Measurements from ENCODE around the gene ALDH1A2. TPM values are rescaled to one million over a fixed set of nuclear protein-coding genes. Genes with fewer than 3 reads are reported as not detected.
A peak's percentile ranks its signal among the peaks of the same experiment; 100 is the strongest.

The ALDH1A2 gene
- total RNA-seq, 1 donor from 2014 or later = 8.4 TPM

DNA sequence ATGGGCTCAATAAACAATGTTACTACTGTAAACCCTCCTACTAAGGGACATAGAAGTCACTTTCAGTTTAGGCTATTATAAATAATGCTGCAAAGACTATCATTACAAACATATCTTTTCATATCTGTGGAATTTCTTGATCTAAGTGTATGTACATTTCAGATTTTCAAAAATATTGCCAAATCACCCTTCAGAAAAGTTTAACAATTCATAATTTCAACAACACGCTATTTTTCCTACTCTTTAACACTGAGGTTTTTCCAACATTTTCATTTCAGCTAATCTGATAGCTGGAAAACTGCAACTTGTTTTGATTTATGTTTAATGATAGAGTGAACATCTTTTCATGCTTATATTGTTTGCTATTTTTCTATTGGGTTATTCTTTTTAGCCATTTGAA, 69.0 kb downstream of the ALDH1A2 start:
- no peak for DNase-seq (ENCODE audit: low spot score)

DNA sequence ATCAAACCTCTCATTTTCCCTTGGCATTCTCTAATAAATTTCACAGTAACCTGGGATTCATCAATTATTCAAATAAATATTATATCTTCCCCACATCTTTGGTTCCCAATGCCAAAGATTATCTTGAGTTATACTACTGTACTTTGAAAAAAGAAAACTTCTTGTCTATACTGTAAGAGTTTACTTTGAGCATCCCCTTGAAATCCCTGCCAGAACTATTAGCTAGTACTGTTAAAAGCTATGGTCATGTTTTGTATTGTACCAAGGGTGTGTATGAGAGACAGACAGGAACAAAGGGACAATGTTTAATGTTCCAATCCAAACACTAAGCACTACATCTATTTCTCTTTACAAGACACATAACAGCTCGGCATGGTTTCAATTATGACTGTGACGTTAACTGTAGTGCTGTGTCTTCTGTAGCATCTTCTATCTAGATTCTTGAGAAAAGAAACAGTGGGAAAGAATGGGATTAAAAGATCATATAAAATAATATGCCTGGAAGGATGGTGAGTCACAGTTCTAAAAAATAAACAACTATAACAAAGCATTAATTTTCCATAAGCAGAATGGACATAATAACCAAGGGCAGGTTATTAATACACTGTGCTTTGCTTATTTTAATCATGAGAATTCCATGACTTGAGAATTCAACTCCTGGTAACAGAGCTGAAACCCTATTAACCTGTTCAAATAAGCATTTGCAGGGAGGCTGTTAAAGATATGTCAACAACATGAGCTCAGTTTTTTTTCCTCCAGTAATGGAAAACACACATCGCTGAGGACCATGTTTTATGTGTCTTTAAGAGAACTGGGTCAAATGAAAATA, 71.1 kb downstream of the ALDH1A2 start:
- no peak for DNase-seq (ENCODE audit: low spot score)

DNA sequence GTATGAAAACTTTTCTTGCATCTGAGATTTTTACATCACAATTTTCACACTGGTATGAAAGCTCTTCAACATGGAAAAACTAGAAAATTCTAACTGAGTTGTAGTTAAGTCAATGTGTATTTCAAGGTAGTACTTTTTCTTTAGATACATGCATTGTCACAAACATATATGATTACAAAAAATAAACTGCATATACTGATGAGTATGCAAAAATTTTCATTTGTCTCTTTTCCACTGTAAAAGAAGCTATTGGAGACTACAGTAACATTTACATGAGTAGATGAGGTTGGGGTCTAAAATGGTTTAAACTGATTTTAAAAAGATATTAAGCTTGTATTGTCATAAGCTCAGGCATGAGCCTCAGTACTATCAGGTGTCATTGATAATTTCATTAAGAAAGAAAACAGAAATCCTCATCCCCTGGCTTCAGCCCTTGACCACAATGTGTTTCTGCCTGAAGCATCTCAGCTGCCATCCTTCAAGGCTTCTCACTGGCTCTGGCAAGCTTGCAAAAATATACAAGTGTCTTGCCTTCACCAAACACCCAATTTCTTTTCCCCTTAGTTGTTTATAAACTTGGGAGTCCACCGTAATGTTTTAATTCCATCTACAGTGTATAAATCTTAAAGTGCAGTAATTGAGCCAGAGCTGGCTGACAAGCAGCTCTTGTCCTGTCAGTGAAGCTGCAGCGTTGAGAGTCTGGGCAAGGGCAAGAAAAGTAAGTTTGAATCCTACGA, 71.9 kb downstream of the ALDH1A2 start:
- no peak for DNase-seq (ENCODE audit: low spot score)

DNA sequence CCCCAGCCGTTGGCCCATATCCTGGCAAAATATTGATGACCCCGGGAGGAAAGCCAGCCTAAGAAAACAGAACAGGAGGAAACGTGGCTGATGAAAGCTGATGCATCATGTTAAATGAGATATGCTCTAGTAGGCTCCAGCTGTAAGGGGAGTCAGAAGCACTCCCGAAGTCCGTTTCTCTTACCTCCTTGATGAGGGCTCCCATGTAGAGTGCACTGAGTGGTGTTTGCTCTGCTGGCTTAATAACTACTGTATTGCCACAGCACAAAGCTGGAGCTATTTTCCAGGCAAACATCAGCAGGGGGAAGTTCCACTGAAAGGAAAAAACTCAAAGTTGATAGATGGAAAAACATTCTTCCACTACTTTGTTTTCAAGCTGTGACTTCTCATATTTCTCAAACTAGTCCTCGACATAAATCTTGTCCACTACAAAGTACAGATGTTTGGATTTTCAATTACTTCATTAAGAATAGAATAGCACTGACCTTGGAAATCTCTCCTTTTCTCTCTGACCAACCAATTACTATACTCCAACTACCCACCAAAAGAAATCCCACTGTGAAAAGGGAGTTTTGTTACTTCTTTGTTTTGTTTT, 72.7 kb downstream of the ALDH1A2 start:
- no peak for DNase-seq (ENCODE audit: low spot score)

DNA sequence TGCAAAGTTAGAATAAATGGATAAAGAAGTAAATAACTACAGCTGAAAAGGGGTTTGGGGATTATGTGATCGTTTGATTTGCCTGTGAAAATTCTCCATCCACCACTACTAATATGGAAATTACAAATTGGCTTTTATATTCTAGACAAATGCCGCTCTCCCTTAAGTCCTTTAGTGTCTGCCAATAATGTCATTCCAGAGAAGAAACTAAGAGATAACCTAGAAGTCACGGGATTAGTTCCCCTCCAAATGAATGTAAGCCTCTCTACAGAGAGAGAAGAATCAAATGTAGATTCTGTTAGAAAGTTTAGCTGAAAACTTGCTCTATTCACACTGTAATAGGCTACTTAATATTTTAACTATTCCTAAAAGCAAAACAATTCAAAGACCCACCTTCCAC, 92.0 kb downstream of the ALDH1A2 start:
- no peak for DNase-seq (ENCODE audit: low spot score)

DNA sequence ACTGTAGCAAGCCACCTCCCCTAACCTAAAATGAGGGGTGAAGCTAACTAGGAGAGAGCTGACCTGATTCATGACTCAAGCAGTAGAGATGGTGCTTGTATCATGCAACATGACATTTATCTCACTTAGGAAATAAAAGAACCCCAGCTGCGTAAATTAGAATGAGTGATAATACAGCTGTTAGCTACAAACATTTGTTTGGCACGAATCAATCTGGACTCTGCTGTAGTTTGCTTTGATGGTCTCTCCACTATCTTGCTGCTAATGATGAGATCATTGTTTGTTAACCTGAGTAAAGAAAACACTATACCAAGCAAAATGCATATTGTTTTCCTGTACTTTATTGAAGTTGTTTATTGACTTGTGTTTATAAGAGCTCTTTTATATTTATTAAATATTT, 92.6 kb downstream of the ALDH1A2 start:
- DNase-seq (ENCODE audit: low spot score) = no peak

DNA sequence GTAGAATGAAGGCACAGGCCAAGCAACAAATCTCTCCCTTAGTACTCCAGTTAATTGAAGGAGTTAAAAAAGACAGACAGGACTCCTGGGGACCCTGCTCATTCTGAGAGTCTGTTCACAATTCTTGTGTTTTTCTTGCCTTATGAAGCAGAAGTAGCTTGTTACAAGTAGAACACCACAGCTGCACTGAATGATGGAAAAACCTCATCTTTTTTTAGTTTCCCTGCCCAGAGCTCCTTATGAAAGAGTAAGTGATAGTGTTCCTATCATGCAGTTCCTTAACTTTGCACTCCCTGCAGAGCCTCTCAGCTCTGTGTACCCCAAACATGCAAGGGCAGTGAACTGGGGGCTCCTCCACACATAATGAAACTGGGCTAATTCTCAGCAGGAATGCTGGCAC, 95.5 kb downstream of the ALDH1A2 start:
- DNase-seq (ENCODE audit: low spot score) = no peak

DNA sequence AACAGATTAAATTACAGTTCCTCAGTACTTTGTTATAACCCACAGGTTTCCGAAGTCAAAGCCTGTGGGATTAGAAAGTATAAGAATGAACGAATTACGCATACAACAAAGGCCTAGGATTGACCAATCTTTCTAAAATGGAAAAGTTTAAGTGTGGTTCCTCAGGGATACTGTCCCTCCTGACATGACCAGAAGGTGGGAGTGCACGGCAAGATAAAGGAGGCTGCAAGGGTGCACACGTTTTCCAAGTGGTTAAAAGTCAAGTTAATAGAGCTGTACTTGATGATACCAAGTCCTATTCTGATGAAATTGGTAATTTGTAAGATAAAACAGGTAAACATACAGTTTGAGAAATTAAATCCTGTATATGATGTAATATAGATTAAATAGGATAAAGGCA, 96.2 kb downstream of the ALDH1A2 start:
- no peak for DNase-seq (ENCODE audit: low spot score)

DNA sequence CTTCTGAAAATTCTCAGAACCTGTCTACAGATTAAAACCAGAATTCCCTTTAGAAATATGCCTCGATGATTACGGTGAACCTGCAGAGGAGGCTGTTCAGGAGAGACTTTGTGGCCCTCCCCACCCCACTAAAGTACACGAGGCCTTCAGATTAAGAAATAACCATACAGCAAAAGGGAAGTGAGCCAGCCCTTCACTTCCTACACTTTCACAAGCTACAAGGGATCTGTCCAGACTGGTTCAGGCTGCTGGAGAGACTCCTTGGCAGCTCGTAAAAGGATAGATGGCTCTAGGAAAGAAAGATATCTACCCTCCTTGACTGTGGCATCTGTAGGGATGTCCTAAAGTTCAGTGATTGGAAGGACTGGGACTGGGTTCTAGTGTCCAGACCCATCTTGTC, 102.6 kb downstream of the ALDH1A2 start:
- DNase-seq (ENCODE audit: low spot score) = no peak

DNA sequence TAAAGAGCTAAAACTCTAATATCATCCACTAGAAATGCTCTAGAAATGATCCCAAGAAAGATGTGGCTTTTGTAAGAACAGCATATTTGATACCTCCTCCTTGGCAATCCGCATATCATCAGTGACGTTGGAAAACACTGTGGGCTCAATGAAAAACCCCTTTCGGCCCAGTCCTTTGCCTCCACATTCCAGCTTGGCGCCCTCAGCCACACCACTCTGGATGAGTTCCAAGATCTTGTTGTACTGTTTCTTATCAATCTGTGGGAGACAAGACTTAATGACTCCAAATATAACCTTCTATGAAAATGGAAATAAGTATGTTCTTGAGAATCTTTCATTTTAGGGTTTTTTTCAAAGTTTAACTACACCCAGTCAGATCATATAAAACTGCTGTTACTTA, 103.6 kb downstream of the ALDH1A2 start:
- peak; percentile 33 for DNase-seq (ENCODE audit: low spot score)

DNA sequence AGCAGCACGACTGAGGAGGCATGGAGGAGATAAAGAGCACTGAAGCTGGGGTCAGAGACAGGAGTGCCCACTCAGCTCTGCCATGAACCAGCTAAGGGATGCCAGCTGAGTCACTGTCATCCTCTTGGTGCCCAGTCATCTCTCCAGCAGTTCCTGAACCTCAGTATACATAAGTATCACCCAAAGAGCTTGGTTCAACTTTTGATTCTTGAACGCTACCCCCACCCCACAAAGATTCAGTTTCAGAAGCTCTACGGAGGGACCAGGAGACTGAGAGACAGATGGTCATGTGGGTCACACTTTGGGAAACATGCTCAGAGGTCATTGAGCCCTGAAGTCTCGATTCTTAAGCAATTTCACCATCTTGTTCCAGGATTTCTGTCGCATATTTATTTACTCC, 108.4 kb downstream of the ALDH1A2 start:
- DNase-seq (ENCODE audit: low spot score) = no peak

DNA sequence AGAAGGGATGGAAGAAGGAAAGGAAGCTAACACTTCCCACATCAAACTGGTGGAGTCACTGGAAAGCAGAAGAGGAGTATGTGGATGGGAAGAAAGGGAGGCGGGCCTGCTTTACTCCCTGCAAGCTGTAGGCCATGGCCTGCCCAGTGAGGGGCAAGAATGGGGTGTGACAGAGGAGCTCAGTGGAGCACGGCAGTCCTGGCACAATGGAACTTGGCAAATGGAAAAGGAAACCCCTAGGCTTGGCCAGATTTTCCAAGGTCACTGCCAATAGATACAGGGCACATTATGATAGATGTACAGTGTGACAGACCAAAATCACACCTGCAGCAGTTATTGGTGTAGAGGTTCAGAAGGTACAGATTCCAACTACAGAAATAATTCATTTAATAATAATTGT, 111.6 kb downstream of the ALDH1A2 start:
- DNase-seq (ENCODE audit: low spot score) = no peak

DNA sequence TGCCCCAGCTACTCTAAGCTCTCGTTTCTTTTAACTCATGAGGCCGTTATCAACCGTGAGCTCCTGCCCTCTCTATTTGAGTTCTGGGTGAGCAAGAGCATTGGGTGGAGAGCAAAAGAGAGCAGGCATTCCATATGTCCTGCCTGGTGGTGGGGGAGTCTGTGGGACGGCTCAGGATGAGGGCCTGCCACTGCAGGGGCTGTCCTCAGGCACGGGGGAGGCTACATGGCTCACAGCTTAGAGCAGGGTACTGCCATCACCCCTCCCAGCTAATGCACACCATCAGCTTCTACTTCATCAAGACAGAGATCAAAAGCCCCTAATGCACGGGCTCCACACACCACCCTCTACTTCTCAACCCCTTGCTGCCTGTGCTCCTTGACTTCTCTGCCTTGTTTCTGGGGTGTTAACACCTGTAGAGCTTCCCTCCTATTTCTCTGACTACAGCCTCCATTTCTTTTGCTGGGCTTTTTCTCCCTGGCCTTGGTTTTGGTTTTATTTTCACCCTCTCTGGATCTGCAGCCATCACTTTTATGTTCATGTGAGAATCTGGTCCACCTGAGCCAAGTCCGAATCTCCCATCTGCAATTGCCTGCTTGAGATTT, 114.1 kb downstream of the ALDH1A2 start:
- no peak for DNase-seq (ENCODE audit: low spot score)

DNA sequence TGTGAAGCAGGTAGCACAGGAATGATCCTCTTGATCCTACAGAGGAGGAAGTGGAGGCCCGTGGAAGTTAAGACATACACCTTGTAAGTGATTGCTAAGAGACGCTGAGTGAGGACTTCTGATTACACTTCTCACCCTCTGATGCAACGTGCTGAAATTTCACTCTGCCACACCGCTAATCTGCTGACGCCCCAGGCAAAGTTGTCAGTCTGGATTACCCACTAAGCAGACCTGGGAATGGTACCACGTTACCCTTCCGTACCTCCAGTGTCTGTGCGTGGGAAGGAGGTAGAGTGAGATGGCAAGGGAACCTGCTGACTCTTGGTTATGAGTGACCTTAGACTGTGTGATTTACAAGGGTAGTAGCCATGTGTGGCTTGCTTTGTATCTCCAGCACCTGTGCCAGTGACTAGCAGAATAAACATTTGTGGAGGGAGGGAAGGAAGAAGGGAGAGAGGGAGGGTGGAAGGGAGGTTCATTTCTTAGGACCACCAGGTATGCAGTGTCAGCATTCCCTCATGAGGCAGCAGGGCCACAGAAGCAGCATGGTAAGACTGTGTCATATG, 115.0 kb downstream of the ALDH1A2 start:
- no peak for DNase-seq (ENCODE audit: low spot score)

DNA sequence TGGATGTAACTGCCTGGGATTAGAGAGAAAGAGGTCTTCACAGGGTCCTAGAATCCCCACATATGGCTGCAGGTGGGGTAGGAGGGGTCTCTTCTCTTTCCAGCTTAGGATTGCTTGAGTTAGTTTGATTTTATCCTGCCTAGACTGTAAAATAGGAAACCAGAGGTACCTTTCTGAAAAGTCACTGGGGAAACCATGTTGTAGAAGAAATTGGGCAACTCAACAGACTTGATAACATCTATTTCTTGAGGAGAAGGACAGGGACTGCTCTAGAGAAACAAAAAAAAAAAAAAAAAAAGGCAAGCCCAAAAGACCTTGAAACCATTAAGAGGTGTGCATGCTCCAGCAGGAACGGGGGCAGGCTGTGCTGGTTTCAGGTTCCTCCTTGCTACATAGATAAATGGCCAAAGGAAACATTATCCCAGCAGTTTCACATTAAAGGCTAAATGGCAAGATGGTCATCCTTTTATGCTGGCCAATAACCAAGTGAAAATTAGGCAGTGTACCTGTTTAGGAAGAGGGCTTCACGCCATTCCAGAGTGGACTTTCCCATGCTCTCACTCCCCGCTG, 116.1 kb downstream of the ALDH1A2 start:
- DNase-seq (ENCODE audit: low spot score) = no peak

DNA sequence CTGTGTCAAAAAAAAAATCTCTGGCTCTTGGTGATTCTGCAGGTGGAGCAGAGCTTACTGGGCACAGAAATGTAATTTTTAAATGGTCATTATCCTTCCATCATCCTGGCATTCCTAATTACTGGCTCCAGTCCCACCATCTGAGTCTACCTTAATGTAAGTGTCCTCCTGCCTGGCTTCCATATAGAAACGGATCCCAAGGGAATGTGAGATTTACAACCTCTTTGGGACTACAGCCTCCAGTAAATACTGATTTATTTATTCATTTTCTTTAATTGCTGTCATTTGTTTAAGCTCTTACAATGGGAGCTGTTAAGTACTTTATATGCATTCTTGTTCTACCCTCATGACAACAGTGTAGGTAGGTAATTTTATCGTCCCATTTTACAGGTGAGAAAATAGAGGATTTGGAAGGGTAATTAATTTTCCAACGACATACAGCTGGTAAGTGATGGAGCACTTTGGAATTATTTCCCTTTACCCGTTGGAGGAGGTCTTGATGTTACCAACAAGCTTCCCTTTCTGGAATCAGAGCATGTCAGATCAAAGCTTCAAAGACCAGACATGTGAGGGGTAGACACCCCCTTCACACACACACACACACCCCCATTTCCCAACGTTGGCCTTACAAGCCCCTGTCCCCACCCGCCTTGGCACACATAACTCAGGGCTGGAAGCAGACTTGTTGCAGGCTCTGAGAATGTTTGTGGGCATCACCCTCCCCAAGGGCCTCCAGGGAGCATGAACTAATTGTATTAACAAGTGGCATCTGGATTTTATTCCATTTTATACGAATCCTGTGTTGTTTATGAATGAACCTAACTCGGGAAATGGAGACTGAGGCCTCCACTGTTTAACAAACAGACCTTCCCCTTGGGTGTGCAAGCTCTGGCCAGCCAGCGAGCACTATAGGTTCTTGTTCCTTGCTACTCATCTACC, 116.9 kb downstream of the ALDH1A2 start:
- DNase-seq (ENCODE audit: low spot score) = no peak

DNA sequence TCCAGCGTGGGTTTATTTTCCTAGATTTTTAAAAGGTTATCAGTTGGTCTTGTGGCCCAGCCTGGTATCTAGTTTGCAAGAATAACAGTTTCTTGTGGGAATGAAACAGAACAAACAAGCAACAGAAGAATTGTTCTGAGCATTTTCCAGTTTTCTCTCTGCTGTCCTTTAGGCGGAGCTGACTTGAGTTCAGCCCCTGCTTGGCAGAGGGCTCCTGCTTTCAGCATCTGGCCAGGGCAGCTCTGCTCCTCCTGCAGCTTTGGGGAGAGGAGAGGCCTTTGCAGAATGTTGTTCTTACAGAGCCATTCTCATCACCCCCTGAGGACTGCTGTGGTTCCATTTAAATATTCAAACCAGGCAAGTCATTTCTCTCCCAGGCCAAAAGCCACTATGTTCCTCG, 117.7 kb downstream of the ALDH1A2 start:
- peak; percentile 52 for DNase-seq (ENCODE audit: low spot score)

DNA sequence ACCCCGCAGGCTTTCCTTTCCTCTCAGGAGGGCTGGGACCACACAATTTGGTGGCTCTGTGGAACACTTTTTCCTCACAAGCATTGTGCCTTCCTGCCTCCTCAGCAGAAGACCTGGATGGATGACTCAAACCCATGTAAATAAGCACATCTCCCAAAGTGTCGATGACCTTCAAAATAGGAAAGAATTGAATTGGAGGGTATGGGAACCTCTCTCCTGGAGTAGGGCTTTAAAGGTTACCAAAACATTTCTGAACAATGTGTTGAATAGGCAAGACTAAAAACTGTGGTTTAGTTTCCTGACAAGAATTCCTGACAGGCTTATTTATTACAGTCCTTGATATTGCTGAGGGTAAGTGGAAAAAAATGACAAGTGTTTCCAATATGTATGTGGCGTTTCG, 118.2 kb downstream of the ALDH1A2 start:
- no peak for DNase-seq (ENCODE audit: low spot score)

DNA sequence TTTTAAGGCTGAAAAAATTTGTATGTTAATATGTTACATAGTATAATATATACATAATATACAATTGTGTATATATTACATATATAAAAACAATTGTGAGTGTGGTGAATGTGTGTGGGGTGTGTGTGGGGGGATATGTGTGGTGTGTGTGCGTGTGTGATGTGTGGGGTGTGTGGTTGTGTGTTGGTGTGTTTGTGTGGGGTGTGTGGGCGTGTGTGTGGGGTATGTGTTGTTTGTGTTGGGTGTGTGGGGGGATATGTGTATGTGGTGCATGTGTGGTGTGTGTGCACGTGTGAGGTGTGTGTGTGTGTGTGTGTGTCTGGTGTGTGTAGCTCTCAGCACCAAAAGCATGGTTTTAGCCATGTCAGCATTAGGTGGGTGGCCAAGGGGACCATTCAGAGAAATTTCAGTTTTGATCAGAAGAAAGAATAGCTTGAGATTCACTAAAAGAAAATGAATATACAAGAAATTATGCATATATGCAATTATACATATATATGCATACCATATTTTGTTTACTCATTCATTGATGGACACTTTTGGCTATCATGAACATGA, 118.9 kb downstream of the ALDH1A2 start:
- DNase-seq (ENCODE audit: low spot score) = no peak

DNA sequence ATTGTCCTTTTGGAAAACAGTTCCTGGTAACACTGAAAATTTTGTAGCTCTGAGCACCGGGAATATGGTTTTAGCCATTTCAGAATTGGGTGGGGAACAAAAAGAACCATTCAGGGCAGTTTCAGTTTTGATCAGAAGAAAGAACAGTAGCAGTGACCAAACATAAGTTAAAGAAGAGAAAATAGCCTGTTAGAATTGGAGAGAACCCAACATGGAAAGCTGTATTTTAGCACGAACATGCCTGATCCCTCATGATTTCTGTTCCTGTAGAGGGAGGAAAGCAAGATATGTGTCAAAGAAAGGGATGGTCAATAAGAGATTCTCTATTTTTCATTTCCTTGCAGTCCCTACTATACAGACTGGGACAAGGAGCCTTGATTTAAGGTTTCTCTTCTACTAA, 119.9 kb downstream of the ALDH1A2 start:
- no peak for DNase-seq (ENCODE audit: low spot score)

Measured in umbilical cord (tissue), 2 donors.